ENCODE results near the gene AUTS2. TPM values are rescaled to one million over a fixed set of nuclear protein-coding genes. Genes with fewer than 3 reads are reported as not detected.

Gene AUTS2
- total RNA-seq, 6 donors from 2014 or later, result 38.9 to 151 (median 55.8) TPM

GRCh38 chr7:70035955-70036354 is 437.7 kb downstream of the AUTS2 start:
- no peaks in the 10 kb centered on the region for H3K27me3 ChIP-seq
- no peak for DNase-seq
- no peak for ATAC-seq (ENCODE audit: low FRiP score in 2 of 2)
- H3K9me3 ChIP-seq, result no peaks in the 10 kb centered on the region
- 86 to 93% methylated on average over 6 of the region's 6 CpGs for WGBS, 2 donors
- no peak for TF ChIP-seq EP300 (IDR thresholded peaks at IDR 0.05)
- H3K36me3 ChIP-seq, result no peaks in the 10 kb centered on the region
- H3K4me3 ChIP-seq, result no peak overlapping the region
- peaks cover 0 to 4% (median 1%) of the 10 kb centered on the region in 4 donors for H3K4me1 ChIP-seq
- H3K27ac ChIP-seq, result no peak overlapping the region

DNA sequence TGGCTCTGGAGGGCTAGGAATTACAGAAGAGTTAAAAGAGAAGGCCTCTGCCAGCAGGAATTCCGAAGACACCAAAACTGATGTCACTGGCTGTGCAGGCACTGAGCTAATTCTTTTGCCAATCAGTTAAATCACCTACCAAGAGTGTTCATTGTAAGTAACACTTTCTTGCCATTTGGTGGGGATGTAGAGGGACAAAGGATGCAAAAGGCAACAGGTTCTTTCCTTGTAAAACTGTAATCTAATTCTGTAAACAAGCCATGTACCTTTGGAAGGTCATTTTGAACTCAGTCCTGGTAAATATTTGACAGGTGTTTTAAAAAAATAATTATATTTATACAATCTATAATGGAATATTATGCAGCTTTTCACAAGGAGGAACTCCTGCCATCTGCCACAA is 438.4 kb downstream of the AUTS2 start:
- DNase-seq, result no peak
- WGBS, 2 donors, result 83 to 100% methylated on average over 1 of the region's 1 CpG
- TF ChIP-seq POLR2A (IDR thresholded peaks at IDR 0.05), result no peak
- TF ChIP-seq EP300 (IDR thresholded peaks at IDR 0.05), result no peak
- no peak for TF ChIP-seq CTCF (IDR thresholded peaks at IDR 0.05)
- TF ChIP-seq POLR2AphosphoS5 (IDR thresholded peaks at IDR 0.05), result no peak
- no peaks in the 10 kb centered on the region for H3K9me3 ChIP-seq
- H3K36me3 ChIP-seq, result no peaks in the 10 kb centered on the region
- H3K27ac ChIP-seq, result no peak overlapping the region
- no peak overlapping the region for H3K4me3 ChIP-seq
- no peaks in the 10 kb centered on the region for H3K27me3 ChIP-seq
- peak in 1 of 2 donors; percentile 25 for ATAC-seq (ENCODE audit: low FRiP score in 2 of 2)
- H3K4me1 ChIP-seq, result peaks cover 0 to 4% (median 1%) of the 10 kb centered on the region in 4 donors

- Histone ChIP-seq H3K4me3 (no peak overlapping the region), H3K9me3 (no peaks in the 10 kb centered on the region), H3K27ac (no peak overlapping the region), H3K36me3 (no peaks in the 10 kb centered on the region), H3K4me1 (peaks cover 0 to 4% (median 1%) of the 10 kb centered on the region in 4 donors), H3K27me3 (no peaks in the 10 kb centered on the region)
- 86 to 94% methylated on average over 3 of the region's 3 CpGs for WGBS, 2 donors
- no peak for TF ChIP-seq EP300 (IDR thresholded peaks at IDR 0.05)
- no peak for TF ChIP-seq POLR2A (IDR thresholded peaks at IDR 0.05)
- TF ChIP-seq CTCF (IDR thresholded peaks at IDR 0.05), result no peak
- no peak for TF ChIP-seq POLR2AphosphoS5 (IDR thresholded peaks at IDR 0.05)
- no peak for DNase-seq
- peak in 1 of 2 donors; percentile 43 for ATAC-seq (ENCODE audit: low FRiP score in 2 of 2)
These were observed 439.1 kb downstream of the AUTS2 start for GRCh38 chr7:70037171-70037933.

GRCh38 chr7:70040051-70040450 is 441.8 kb downstream of the AUTS2 start:
- WGBS, 2 donors, result 87 to 88% methylated on average over 3 of the region's 3 CpGs
- DNase-seq (no peak), ATAC-seq (ENCODE audit: low FRiP score in 2 of 2) (no peak)
- Histone ChIP-seq H3K27ac (no peak overlapping the region), H3K36me3 (no peaks in the 10 kb centered on the region), H3K4me3 (no peak overlapping the region), H3K27me3 (no peaks in the 10 kb centered on the region), H3K9me3 (no peaks in the 10 kb centered on the region), H3K4me1 (peaks cover 0 to 5% (median under 1%) of the 10 kb centered on the region in 4 donors)
- TF ChIP-seq EP300 (IDR thresholded peaks at IDR 0.05) (no peak), POLR2A (IDR thresholded peaks at IDR 0.05) (no peak), CTCF (IDR thresholded peaks at IDR 0.05) (no peak), POLR2AphosphoS5 (IDR thresholded peaks at IDR 0.05) (no peak)

DNA sequence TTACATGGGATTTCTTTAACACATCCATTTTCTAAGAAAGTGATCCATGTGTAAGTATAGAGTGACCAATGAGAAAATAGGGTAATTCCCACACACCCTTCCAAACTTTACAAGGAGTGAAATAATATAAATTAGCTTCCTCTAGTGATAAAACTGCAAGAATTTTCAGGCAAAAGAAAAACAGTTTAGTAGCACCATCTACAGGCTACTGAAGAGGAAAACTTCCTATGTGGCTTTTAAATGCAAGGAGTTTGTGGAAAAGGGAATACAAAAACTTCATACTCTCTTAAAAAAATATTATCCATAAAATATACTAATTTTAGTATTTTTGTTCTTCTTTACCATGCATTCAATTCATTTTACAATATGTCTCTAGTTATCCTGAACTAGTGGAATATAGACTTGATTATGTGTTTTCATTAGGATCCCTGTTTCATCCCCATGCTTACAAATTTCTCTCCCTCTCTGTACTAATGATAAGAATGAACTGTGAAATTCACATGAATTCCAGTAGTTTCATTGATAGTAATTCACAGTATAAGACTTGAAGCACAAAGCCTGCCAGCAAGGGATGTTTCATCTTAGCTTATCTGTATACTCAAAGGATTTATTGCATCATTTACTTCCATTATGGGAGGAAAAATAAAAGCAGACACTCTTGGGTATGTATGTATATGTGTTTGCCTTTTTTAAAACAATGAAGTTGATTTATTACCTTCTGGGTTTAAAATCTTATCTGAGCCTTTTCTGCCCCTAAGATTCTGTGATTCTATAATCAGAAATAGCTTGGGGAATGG is 442.9 kb downstream of the AUTS2 start:
- no peak for ATAC-seq (ENCODE audit: low FRiP score in 2 of 2)
- H3K4me1 ChIP-seq, result peaks cover 0 to 5% (median 0%) of the 10 kb centered on the region in 4 donors
- H3K36me3 ChIP-seq, result no peaks in the 10 kb centered on the region
- no peaks in the 10 kb centered on the region for H3K27me3 ChIP-seq
- H3K27ac ChIP-seq, result no peak overlapping the region
- no peak overlapping the region for H3K4me3 ChIP-seq
- TF ChIP-seq POLR2A (IDR thresholded peaks at IDR 0.05) (no peak), EP300 (IDR thresholded peaks at IDR 0.05) (no peak), POLR2AphosphoS5 (IDR thresholded peaks at IDR 0.05) (no peak), CTCF (IDR thresholded peaks at IDR 0.05) (peak in 3 of 6 experiments; percentile 15 to 35 (median 16))
- DNase-seq, result no peak
- no peaks in the 10 kb centered on the region for H3K9me3 ChIP-seq
